ENCODE results near the gene INAVA.
"Not testable (repeated sequence)": the region's sequence is repeated elsewhere in the genome, so short reads cannot be mapped to it uniquely, and the experiment has no call there.

INAVA gene

DNA sequence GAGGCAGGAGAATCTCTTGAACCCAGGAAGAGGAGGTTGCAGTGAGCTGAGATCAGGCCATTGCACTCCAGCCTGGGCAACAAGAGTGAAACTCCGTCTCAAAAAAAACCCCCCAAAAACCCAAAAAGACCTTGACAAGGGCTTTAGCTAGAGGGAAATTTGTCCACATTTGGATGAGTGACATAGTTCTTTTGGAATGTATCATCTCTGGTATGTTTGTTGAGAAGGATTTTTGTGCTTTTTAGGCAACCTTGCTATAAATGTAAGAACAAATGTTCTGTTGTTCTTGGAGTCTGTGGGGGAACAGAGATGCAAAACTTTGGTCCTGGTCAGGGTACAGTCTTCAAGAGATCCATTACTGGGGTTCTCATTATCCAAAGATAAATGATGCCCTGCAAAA, 28.9 kb downstream of the INAVA start:
- no peak for DNase-seq

DNA sequence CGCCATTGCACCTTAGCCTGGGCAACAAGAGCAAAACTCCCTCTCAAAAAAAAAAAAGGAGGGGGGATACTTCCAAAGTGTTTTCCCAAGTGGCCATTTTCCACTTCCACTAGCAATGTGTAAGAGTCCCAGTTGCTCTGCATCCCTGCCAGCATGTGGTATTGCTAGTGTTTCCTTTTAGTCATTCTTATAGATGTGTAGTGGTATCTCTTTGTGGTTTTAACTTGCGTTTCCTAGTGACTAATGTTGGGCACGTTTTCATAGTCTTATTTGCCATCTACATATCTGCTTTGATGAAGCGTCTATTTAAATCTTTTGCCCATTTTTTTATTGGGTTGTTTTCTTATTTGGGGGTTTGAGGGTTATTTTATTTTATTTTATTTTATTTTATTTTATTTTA, 31.1 kb downstream of the INAVA start:
- DNase-seq, result no peak

DNA sequence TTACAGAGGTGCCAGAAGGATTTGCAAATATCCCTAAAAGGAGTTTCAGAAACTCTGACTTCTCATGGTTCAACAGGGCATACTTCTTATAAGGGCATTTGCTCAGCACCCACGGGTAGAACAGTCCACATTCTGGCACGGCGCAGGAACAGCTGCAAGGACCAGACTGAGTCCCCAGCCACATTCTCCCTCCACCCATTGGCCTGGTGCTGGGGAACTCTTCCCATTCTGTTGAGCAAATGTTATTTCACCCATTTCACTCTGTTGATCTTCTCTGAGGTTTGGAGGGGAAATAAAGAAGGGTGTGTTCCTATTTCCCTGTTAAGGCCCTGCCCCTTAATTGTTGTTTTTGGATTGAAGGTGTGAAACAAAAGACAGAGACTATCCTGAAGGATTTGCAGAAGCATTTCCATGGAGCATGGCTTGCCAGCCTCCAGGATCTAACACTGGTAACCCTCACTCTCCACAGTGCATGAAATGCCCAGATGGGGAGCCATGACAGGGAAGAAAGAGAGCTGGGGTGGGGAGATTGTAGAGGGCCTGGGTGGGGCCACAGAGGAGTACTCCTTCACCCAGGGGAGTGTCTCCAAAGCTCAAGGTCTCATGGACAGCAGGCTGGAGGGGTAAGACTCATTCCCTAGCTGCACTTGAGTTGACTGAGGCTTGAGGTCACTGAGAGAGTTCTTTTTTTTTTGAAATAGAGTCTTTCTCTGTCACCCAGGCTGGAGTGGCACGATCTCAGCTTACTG, 35.0 kb downstream of the INAVA start:
- no peak for DNase-seq

- not testable (repeated sequence) for DNase-seq
Measured at GRCh38 chr1:200930285-200930684, 35.6 kb downstream of the INAVA start.

GRCh38 chr1:200931776-200932175, 37.1 kb downstream of the INAVA start:
- no peak for DNase-seq

DNA sequence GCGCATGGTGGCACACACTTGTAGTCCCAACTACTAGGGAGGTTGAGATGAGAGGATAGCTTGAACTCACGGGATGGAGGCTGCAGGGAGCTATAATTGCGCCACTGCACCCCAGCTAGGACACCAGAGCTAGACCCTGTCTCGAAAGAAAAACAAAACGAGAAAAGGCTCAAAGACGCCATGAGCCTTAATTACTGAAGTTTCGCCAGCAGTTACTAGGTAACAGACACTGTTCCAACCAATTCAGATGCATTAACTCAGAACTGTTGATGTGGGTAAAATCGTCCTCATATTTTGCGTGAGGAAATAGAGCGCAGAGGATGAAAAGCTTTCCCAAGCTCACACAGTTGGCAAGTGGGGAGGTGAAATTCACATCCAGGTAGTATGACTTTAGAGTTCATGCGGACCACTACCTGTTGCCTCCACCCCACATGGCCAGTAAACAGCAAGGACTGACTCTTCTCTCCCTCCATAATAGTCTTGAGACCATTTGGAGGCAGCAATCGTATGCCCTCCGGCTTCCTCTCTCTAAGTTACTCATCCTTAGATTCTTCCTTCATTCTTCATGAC, 40.1 kb downstream of the INAVA start:
- DNase-seq, result no peak

DNA sequence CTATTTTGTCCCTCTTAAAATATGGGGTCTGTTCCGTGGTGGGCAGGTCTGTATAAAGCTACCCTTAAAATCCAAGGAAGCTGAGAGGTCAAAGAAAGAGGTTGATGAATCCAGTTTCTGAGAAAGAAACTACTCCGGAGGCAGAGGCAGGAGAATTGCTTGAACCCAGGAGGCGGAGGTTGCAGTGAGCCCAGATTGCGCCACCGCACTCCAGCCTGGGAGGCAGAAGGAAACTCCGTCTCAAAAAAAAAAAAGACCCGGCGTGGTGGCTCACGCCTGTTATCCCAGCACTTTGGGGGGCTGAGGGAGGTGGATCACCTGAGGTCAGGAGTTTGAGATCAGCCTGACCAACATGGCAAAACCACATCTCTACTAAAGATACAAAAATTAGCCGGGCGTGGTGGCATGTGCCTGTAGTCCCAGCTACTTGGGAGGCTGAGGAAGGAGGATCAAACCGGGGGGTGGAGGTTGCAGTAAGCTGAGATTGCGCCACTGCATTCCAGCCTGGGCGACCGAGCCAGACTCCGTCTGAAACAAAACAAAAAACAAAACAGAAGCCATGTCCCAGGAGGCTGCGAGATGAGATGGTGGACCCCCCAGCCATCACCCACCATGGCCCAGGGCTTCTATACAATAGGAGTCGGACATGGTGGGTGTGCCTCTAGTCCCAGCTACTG, 40.7 kb downstream of the INAVA start:
- DNase-seq, result not testable (repeated sequence)

DNA sequence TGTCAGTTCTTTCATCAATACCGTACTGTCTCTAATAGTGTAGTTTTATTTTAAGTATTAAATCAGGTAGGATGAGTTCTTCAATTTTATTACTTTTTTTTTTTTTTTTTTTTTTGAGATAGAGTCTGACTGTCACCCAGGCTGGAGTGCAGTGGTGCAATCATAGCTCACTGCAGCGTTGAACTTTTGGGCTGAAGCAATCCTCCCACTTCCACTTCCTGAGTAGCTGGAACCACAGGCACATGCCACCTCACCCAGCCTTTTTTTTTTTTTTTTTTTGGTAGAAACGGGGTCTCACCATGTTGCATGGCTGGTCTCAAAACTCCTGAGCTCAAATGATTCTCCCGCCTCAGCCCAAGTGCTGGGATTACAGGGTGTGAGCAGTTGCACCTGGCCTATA, 44.3 kb downstream of the INAVA start:
- DNase-seq, result no peak

DNA sequence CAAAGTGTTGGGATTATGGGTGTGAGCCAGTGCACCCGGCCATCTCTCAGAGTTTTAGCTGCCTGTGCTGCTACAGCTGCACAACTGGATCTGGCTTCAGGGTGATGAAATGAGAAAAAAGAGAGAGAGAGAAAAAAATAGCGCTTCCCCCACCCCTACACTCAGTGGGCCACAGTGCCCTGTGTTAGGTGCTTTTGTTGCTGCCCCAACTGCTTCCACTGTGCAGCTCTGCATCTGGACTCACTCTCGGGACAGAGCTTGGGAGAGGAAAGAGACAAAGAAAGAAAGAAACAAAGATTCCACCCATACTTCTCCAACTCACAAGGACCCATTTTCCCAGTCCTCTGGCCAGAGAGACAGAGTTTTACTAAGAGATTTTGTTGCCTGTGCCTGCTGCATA, 50.4 kb downstream of the INAVA start:
- no peak for DNase-seq

GRCh38 chr1:200947059-200947566, 52.4 kb downstream of the INAVA start:
- DNase-seq, result no peak

DNA sequence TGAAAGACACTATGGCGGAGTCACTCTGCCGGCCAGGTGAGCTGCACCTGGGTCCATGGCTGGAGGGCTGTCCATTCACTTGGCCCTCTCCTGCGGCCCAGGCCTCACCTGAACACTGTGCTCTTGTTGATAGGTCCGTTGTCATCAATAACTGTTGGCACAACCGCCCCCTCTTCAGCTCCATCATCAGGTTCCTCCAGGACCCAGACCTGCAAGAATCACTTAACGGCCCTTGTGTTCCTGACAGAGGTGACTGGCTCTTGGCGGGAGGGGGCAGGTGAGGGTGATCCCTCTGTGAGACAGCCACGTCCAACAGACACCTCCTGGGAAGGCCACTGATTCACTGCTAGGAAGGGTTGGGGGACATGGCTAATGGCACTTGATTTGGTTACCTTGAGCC, 54.9 kb downstream of the INAVA start:
- no peak for DNase-seq

DNA sequence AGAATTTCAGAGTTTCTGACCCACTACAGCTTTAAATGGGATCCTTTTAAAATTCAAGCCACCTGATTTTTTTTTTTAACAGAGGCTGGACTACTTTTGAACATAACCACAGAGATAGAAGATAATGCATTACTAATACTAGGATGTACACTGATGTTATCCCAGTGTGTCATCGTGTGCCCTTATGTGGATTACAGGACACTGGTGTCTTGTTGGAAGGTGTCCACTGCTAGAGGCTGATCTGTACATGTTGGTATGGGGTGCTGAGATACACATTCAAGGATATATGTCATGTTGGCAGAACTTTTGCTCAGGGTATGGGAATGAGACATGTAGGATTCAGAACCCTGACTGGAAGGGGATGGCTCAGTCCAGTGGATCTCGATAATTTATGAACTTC, 56.3 kb downstream of the INAVA start:
- no peak for DNase-seq

DNA sequence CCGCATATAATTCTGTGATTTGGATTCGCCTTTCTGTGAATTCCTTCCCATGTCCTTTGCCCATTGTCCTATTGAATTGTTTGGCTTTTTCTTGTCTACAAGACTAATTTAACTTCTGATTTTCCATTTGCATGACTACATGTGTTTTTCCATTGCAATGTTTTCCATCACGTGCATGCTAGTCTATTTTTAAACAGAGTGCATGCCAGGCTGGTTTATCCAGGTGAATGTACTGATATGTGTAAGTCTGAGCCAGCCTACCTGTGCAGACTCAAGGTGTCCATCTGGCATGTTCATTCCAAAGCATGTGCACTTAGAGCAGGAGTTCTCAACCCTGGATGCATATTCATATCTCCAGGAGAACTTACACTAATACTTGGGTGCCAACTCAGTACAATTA, 59.7 kb downstream of the INAVA start:
- no peak for DNase-seq

DNA sequence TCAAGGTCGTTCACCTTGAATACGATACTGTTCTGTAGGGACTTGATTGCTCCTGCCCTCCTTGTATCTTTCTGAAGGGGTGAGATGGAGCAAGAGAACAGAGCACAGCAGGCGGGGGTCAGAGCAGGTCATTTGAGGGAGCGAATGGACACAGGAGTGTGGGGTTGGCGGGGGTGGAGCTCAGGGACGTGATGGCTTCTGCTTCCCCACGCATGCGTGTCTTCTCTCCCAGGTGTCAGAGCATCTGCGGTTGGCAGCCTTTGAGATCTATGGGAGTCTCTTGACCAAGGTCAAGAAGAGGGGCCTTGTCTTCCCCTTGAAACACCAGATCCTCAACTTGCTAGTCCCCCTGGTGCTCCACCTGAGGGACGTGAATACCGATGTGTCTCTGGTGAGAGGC, 63.9 kb downstream of the INAVA start:
- no peak for DNase-seq

- DNase-seq, result no peak
Measured at GRCh38 chr1:200959411-200959921, 64.8 kb downstream of the INAVA start.

DNA sequence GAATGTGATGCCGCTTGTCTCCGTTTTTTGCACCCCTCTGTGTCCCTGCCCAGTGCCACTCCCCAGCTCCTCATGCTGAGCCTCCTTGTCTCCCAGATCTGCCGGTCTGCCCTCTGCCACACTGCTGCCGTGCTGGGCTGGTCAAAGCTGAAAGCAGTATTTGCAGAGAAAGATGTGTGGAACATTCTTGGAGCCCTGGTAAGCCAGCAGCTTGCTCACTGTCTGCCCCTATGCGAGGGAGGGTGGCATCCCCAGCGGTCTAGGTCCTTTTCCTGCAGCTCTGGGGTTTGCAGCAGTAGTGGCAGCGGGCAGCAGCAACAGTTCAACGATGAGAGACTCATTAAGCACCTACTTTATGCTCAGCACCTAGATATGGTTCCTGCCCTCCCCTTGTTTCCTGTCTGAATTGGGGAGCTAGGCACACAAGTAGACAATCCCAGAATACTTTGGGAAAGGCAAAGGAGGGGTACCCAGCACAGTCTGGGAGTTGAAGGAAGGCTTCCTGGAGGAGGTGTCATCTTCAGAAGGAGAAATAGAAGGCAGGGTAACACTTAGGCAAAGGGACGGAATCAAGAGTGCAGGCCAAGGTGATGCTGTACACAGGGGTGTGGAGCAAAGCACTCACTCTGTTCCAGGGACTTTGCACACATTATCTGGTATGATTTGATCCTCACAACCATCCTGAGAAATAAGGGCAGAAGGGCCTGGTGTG, 65.7 kb downstream of the INAVA start:
- DNase-seq, result no peak

DNA sequence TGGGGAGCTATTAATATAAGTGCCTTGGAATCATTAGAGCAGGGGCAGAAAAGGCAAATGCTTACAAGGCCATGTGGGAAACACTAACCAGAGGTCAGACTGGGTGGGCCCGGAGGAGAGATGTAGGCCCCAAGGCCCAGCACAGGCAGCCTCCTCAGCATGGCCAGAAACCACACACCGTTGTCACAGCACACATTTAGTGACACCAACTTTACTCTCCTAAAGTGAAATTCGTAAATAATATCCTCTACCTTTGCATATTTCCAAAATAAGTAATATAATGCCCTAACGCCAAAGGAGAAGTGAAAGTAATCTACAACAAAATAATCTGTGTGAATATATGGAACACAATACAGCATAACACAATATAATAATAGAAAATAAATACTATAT, 66.2 kb downstream of the INAVA start:
- no peak for DNase-seq

- DNase-seq, result not testable (repeated sequence)
Measured at GRCh38 chr1:200962151-200962550, 67.5 kb downstream of the INAVA start.

- no peak for DNase-seq
Measured at GRCh38 chr1:200962631-200963030, 67.9 kb downstream of the INAVA start.

- DNase-seq, result no peak
Measured at GRCh38 chr1:200963076-200963475, 68.4 kb downstream of the INAVA start.

GRCh38 chr1:200963888-200964287, 69.2 kb downstream of the INAVA start:
- DNase-seq, result not testable (repeated sequence)
